Astrocyte of the cerebellum (primary cell): Measurements from ENCODE around the gene ATP9B.

Experiments used
- DNase-seq: peaks from one replicate; pipeline ENCODE4 v3.0.0-alpha.2; 2011; ENCODE audit warnings: low read depth
- H3K4me3 ChIP-seq: 2 replicates; pipeline ENCODE4 v1.5.1; 2011; ENCODE audit warnings: mild to moderate bottlenecking, low read depth, low read length, moderate library complexity
- in situ Hi-C: cut with HindIII; loops from 2 replicates; pipeline ENCODE4 v1.10.0; 2017; ENCODE audit warnings: low sequenced_read_pairs
- TF ChIP-seq, protein P1 (sequence below): IDR thresholded peaks from 2 replicates; pipeline ENCODE4 v1.5.1; 2012; ENCODE audit warnings: low read length, low read depth, moderate library complexity, mild to moderate bottlenecking; ENCODE audit errors: missing control alignments

Gene ATP9B

DNA sequence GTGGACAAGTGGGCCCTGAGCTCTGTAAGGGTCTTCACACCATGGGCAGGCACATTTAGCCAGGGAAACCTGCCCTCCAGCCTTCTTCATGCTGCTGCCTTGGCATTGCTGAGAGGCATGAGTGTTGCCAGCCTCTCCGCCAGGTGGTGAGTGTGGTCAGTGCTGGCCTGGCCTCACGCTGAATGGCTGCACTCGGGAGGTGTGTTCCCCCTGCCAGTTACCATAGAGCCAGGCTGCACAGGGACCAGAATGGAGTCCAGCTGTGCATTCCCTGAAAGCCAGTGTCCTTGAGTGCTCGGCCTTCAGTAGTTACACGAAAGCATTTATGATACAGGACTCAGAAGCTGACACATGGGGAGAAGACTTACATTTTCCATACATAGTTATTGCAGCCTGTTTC lies 139.7 kb downstream of the ATP9B start:
- no peak overlapping the region for H3K4me3 ChIP-seq
- in situ Hi-C loops: no loop called here
- TF ChIP-seq, protein P1, sequence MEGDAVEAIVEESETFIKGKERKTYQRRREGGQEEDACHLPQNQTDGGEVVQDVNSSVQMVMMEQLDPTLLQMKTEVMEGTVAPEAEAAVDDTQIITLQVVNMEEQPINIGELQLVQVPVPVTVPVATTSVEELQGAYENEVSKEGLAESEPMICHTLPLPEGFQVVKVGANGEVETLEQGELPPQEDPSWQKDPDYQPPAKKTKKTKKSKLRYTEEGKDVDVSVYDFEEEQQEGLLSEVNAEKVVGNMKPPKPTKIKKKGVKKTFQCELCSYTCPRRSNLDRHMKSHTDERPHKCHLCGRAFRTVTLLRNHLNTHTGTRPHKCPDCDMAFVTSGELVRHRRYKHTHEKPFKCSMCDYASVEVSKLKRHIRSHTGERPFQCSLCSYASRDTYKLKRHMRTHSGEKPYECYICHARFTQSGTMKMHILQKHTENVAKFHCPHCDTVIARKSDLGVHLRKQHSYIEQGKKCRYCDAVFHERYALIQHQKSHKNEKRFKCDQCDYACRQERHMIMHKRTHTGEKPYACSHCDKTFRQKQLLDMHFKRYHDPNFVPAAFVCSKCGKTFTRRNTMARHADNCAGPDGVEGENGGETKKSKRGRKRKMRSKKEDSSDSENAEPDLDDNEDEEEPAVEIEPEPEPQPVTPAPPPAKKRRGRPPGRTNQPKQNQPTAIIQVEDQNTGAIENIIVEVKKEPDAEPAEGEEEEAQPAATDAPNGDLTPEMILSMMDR: no peak
- DNase-seq: no peak

DNA sequence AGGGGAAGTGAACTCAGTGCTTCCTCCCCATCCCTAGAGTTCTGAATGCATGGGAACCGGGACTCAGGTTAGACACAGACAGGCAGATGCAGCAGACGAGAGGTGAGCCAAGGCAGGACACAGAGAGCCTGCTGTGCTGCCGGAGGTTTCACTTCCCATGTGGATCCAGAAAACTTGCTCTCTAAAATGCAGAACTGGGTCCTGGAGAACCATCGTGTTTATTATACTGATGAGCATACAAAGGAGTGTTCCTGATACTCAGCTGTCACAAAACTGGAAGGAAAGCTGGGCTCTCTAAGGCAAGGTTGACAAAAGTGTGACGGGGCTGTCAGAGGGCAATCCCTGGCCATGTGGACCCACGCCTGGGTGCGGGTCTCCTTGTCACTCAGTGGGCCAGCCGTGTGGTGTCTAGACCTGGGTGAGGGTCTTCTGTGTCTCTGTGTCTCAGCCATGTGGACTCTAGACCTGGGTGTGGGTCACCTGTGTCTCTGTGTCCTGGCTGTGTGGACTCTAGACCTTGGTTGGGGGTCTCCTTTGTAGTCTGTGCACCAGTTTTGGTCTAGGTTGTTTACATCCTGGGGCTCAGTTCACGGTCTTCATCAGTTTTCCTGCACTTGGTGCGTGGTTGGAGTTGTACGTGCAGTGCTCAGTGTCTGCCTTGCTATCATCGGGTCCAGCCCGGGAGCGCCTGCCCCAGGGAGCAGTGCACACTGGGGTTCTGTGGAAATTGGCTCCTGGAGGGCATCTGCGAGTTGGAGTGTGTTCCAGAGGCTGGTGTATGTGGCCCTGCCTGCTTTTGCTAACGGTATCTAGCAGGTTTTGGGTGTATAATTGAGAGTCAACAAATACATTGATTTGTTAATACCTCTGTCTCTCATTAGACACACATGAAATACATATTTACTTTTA lies 141.1 kb downstream of the ATP9B start:
- in situ Hi-C loops: no loop called here
- DNase-seq: no peak
- TF ChIP-seq, protein P1: no peak
- no peak overlapping the region for H3K4me3 ChIP-seq

DNA sequence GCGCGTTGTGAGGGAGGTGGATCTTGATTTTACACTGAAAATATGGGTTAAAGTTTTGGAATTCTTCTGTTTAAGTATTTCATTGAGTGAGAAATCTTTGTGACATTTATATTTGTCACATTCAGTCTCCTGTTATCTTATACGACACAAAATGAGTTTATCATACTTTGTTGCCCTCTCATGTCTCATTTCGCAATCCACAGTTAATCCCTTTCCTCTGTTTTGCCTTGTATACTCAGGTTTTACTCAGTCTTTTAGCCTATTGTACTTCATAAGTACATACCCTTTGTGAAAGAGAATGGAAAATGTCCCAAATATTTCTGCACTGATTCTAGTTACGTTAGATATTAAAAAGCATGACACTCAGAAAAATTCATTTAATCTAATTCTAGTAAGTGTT lies 142.7 kb downstream of the ATP9B start:
- no peak overlapping the region for H3K4me3 ChIP-seq
- no peak for DNase-seq
- in situ Hi-C loops: no loop called here
- TF ChIP-seq, protein P1: no peak

DNA sequence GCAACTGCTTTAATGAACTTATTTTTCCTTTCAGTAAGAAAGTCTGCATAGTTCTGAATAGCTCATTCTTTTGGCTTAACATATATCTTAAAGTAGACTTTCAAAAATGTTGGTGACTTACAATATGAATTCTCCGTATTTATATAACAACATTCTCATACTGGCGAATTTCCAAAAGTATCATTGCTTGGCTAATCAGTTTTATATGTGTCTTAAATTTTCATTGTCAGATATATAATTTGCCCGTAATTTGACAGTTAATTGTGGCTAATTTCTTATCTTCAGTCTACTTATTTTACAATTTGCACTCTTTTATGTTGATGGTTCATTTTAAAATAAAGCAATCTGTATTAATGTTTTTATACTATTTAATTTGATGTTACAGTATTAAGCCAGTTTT lies 144.9 kb downstream of the ATP9B start:
- no peak overlapping the region for H3K4me3 ChIP-seq
- no peak for DNase-seq
- TF ChIP-seq, protein P1: no peak
- in situ Hi-C loops: no loop called here

DNA sequence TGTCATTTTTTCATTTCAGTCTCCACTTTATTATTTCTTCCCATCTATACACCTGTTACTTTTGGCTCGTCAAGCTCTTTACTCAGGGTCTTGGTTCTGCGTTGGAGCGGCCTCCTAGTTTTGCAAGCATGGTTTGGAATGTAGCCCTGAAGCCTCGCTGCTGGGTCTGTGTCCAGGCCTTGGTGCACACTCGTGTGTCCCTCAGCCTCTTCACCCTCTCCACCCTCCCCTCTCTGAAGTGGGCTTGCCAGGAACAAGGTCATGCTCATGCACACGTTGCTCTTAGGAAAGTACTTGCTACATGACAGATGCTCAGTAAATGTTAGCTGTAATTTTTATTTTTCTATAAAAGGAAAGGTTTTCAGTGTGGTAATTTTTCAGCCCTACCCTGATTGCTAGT lies 147.0 kb downstream of the ATP9B start:
- DNase-seq: no peak
- in situ Hi-C loops: no loop called here
- H3K4me3 ChIP-seq: no peak overlapping the region
- TF ChIP-seq, protein P1: no peak

GRCh38 chr18:79217979-79218604 lies 148.9 kb downstream of the ATP9B start:
- TF ChIP-seq, protein P1: no peak
- H3K4me3 ChIP-seq: no peak overlapping the region
- DNase-seq: no peak
- in situ Hi-C loops: no loop called here
